Measurements from ENCODE around the gene EIF1B. TPM values are rescaled to one million over a fixed set of nuclear protein-coding genes. Genes with fewer than 3 reads are reported as not detected.

EIF1B gene
- total RNA-seq, 2 donors from 2014 or later: 67.4 to 83.8 TPM

GRCh38 chr3:40294434-40294833 is 15.1 kb upstream of the EIF1B start:
- H3K36me3 Mint-ChIP-seq (ENCODE audit: low read depth): no peaks in the 10 kb centered on the region
- Histone ChIP-seq H3K27me3 (ENCODE audit: control insufficient read depth, insufficient read depth, low read length, poor library complexity, severe bottlenecking) (no peaks in the 10 kb centered on the region), H3K36me3 (ENCODE audit: control insufficient read depth, insufficient read depth, low read length) (no peaks in the 10 kb centered on the region), H3K9me3 (ENCODE audit: control insufficient read depth, low read length) (peaks cover 20% of the 10 kb centered on the region), H3K27ac (ENCODE audit: low read depth, low read length) (no peak overlapping the region), H3K9ac (ENCODE audit: extremely low read depth, low read length, poor library complexity, severe bottlenecking) (no peak overlapping the region), H3K4me3 (ENCODE audit: low read length) (no peak overlapping the region), H3K4me1 (ENCODE audit: control insufficient read depth, insufficient read depth, low read length) (peaks cover 2% of the 10 kb centered on the region)
- no peaks in the 10 kb centered on the region for H3K27me3 Mint-ChIP-seq (ENCODE audit: insufficient read depth)
- peaks cover 34% of the 10 kb centered on the region for H3K4me1 Mint-ChIP-seq
- H3K9me3 Mint-ChIP-seq: no peaks in the 10 kb centered on the region
- no peak overlapping the region for H3K27ac Mint-ChIP-seq
- no peak for TF ChIP-seq CTCF (conservative IDR thresholded peaks at IDR 0.05)
- WGBS, 2 experiments (ENCODE audit: insufficient coverage in 1 of 2, insufficient read length in 1 of 2): 100% methylated on average over 1 of the region's 1 CpG; no CpG with 5 or more reads in 1 of the 2 experiments
- DNase-seq: no peak
- no peak overlapping the region for H3K4me3 Mint-ChIP-seq

- peaks cover 10% of the 10 kb centered on the region for H3K9me3 Mint-ChIP-seq
- no peaks in the 10 kb centered on the region for H3K27me3 Mint-ChIP-seq (ENCODE audit: insufficient read depth)
- H3K9me3 ChIP-seq (ENCODE audit: control insufficient read depth, low read length): peaks cover 17% of the 10 kb centered on the region
- no peak overlapping the region for H3K9ac ChIP-seq (ENCODE audit: extremely low read depth, low read length, poor library complexity, severe bottlenecking)
- no peak overlapping the region for H3K4me3 Mint-ChIP-seq
- no peak for DNase-seq
- H3K27ac ChIP-seq (ENCODE audit: low read depth, low read length): no peak overlapping the region
- H3K36me3 ChIP-seq (ENCODE audit: control insufficient read depth, insufficient read depth, low read length): no peaks in the 10 kb centered on the region
- H3K4me1 Mint-ChIP-seq: peaks cover 10% of the 10 kb centered on the region
- H3K27ac Mint-ChIP-seq: no peak overlapping the region
- no peak overlapping the region for H3K4me3 ChIP-seq (ENCODE audit: low read length)
- WGBS, 2 experiments (ENCODE audit: insufficient coverage in 1 of 2, insufficient read length in 1 of 2): 87% methylated on average over 2 of the region's 2 CpGs; no CpG with 5 or more reads in 1 of the 2 experiments
- TF ChIP-seq CTCF (conservative IDR thresholded peaks at IDR 0.05): no peak
- H3K4me1 ChIP-seq (ENCODE audit: control insufficient read depth, insufficient read depth, low read length): no peaks in the 10 kb centered on the region
- H3K27me3 ChIP-seq (ENCODE audit: control insufficient read depth, insufficient read depth, low read length, poor library complexity, severe bottlenecking): no peaks in the 10 kb centered on the region
- no peaks in the 10 kb centered on the region for H3K36me3 Mint-ChIP-seq (ENCODE audit: low read depth)
Observed at GRCh38 chr3:40298075-40298474, 11.4 kb upstream of the EIF1B start.

- WGBS, 2 experiments (ENCODE audit: insufficient coverage in 1 of 2, insufficient read length in 1 of 2): 96 to 100% methylated on average over 4 to 5 of the region's 5 CpGs
- Histone ChIP-seq H3K4me1 (ENCODE audit: control insufficient read depth, insufficient read depth, low read length) (no peaks in the 10 kb centered on the region), H3K9me3 (ENCODE audit: control insufficient read depth, low read length) (peaks cover 17% of the 10 kb centered on the region), H3K27me3 (ENCODE audit: control insufficient read depth, insufficient read depth, low read length, poor library complexity, severe bottlenecking) (no peaks in the 10 kb centered on the region), H3K27ac (ENCODE audit: low read depth, low read length) (no peak overlapping the region), H3K9ac (ENCODE audit: extremely low read depth, low read length, poor library complexity, severe bottlenecking) (no peak overlapping the region), H3K4me3 (ENCODE audit: low read length) (no peak overlapping the region), H3K36me3 (ENCODE audit: control insufficient read depth, insufficient read depth, low read length) (no peaks in the 10 kb centered on the region)
- no peaks in the 10 kb centered on the region for H3K36me3 Mint-ChIP-seq (ENCODE audit: low read depth)
- H3K4me1 Mint-ChIP-seq: peaks cover 3% of the 10 kb centered on the region
- no peak overlapping the region for H3K4me3 Mint-ChIP-seq
- no peak for DNase-seq
- H3K9me3 Mint-ChIP-seq: peaks cover 10% of the 10 kb centered on the region
- H3K27ac Mint-ChIP-seq: peak overlapping the region; percentile 27
- no peaks in the 10 kb centered on the region for H3K27me3 Mint-ChIP-seq (ENCODE audit: insufficient read depth)
- no peak for TF ChIP-seq CTCF (conservative IDR thresholded peaks at IDR 0.05)
Observed at GRCh38 chr3:40299130-40299720, 10.3 kb upstream of the EIF1B start.
